Keratinocyte (primary cell): ENCODE results near the gene EPHB1.

ENCODE experiments used
- EZH2 ChIP-seq: IDR thresholded peaks from one replicate; pipeline ENCODE4 v1.6.1; 2012; ENCODE audit warnings: inconsistent platforms, mild to moderate bottlenecking, low read length, moderate library complexity
- TF ChIP-seq, protein P1 (sequence below), 3 experiments: IDR thresholded peaks in 1 of 3; conservative IDR thresholded peaks in 1 of 3; optimal IDR thresholded peaks in 1 of 3; 2 replicates in 2 of 3; 3 replicates in 1 of 3; pipeline versions ENCODE3 to v1.5.1; 2011; ENCODE audit warnings: low read length in 3 of 3, mild to moderate bottlenecking in 3 of 3, moderate library complexity in 2 of 3, control low read depth in 1 of 3, inconsistent platforms in 1 of 3; ENCODE audit not compliant: insufficient read depth in 2 of 3; ENCODE audit errors: extremely low read depth in 1 of 3

DNA sequence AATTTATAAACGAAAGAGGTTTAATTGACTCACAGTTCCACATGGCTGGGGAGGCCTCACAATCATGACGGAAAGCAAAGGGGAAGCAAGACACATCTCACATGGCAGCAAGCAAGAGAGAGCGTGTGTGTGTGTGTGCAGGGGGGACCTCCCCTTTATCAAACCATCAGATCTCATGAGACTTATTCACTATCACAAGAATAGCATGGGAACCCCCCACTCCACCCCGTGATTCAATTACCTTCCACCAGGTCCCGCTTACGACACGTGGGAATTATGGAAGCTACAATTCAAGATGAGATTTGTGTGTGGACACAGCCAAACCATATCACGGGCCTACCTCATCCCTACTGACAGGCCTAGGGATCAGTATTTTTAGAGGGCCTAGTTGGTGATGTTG lies 3.1 kb upstream of the EPHB1 start:
- TF ChIP-seq, protein P1, sequence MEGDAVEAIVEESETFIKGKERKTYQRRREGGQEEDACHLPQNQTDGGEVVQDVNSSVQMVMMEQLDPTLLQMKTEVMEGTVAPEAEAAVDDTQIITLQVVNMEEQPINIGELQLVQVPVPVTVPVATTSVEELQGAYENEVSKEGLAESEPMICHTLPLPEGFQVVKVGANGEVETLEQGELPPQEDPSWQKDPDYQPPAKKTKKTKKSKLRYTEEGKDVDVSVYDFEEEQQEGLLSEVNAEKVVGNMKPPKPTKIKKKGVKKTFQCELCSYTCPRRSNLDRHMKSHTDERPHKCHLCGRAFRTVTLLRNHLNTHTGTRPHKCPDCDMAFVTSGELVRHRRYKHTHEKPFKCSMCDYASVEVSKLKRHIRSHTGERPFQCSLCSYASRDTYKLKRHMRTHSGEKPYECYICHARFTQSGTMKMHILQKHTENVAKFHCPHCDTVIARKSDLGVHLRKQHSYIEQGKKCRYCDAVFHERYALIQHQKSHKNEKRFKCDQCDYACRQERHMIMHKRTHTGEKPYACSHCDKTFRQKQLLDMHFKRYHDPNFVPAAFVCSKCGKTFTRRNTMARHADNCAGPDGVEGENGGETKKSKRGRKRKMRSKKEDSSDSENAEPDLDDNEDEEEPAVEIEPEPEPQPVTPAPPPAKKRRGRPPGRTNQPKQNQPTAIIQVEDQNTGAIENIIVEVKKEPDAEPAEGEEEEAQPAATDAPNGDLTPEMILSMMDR (optimal IDR thresholded peaks at IDR 0.05 in 1 of 3, IDR thresholded peaks at IDR 0.05 in 1 of 3, conservative IDR thresholded peaks at IDR 0.05 in 1 of 3; ENCODE audit: extremely low read depth in 1 of 3, insufficient read depth in 2 of 3, low read length in 3 of 3) = no peak
- no peak for TF ChIP-seq EZH2
